ENCODE results near the gene LRRC28.
A peak's percentile ranks its signal among the peaks of the same experiment; 100 is the strongest.
"Not testable (repeated sequence)": the region's sequence is repeated elsewhere in the genome, so short reads cannot be mapped to it uniquely, and the experiment has no call there.

Gene LRRC28
- 7.2 to 8.5 reads per million in 2 donors for total RNA-seq

DNA sequence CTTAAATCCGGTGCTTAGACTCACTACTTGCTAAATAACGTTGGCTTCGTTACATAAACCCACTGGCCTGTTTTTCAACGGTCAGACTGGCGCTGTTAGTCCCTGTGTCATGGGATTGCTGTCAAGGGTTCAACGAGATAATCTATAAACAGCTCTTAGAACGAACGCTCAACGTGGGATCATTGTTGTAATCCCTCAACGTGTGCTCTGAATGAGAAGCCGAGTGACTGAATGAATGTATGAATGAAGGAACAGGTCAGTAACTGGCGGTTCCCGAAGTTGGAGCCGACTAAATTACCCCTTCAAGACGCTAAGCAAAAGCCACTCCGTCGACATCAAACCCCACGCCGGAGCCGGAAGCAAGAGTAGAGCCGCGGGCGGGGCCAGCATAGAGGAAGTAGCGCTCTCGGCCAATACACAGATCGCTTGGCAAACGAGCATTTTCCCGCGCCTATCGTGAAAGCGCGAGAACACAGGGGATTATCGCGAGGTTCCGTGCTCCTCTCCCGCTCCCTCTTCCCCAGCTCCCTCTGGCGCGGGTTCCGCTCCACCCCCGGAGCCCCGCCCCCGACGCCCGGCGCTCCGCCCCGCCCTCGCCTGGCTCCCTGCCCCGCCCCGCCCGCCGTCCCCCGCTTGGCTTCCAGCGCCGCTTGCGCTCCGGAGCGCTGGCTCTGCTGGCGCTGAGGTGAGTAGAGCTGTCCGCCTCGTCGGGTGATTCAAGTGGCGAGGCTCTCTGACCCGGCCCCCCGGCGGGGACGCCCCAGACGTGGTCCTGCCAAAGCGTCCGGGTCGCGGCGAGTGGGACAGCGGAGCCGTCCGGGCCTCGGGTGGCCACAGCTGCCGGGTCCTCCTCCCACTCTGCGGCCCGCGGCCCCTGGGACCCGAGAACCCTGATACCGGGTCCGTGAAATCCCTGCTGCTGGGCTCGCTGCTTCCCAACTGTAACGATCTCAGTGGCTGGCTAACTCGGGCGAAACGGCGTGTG is at the start of gene LRRC28:
LRRC28 (plus strand) TSS at position 625 of the 985 bp plus-strand sequence. CDS start 4,477 bp downstream, outside the sequence.
- peak; percentile 87 for DNase-seq

DNA sequence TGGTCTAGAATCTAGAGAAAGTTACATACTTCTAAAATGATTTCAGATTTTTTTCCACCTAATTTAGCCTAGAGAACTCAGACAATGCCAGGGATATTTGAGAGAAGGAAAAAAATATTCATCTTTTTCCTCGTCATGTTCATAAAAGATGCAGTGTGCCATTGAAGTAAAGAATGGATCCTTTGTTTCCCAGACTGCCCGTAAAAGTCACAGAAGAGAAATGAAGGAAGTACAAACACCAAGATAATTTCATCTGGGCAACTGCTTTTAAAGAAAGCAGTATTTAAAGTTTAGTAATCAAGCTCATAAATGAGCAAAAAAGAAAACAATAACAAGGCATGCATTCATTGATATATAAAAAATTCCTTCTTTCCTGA is 49.1 kb upstream of the LRRC28 start:
- no peak for DNase-seq

DNA sequence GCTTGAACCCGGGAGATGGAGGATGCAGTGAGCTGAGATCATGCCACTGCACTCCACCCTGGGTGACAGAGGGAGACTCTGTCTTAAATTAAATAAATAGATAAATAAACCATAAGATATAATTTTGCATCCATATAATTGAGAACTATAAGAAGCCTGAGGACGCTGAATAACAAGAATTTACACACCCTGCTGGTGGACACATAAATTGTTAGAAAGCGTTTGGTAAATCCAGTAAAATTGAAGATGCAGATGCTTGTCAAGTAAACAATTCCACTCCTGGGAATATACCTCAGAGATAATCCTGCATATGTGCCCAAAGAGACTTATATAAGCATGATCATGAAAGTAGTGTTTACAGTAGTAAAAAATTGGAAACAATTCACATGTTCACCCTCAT is 43.6 kb upstream of the LRRC28 start:
- no peak for DNase-seq

DNA sequence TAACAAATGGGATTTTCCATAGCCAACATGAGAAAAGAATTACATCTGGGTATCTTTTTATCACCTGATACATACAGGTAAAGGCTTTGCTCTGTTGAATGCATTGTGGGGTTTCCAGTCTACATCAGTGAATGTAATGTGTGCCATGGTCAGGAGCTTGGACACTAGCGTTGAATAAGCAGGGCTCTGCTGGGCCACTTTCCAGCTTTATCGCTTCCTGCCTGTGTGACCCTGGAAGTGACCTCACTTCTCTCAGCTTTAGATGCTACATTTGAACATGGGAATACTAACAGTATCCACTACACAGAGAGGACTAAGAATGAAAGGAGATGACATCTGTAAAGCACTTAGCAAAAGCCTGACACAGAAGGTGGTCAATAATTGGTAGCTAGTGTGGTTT is 42.0 kb upstream of the LRRC28 start:
- DNase-seq, result no peak

DNA sequence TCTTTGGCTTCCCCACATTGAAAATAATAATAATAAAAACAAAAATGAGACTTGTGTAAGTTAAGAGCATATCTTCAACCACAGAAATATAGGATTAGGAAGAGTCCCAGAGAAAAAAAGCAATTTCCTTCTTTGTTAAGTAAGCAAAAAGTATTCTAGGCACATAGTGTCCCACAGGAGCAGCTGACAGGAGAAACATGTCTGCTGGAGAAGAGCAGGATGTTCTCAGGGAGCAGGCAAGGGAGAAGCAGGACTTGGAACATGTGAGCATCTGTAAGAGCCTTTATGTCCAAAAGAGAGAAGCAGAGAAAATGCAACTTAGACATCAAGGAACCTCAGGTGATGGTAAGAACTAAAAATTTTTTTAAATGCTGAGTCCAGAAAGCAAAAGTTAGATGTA is 40.9 kb upstream of the LRRC28 start:
- DNase-seq, result no peak

DNA sequence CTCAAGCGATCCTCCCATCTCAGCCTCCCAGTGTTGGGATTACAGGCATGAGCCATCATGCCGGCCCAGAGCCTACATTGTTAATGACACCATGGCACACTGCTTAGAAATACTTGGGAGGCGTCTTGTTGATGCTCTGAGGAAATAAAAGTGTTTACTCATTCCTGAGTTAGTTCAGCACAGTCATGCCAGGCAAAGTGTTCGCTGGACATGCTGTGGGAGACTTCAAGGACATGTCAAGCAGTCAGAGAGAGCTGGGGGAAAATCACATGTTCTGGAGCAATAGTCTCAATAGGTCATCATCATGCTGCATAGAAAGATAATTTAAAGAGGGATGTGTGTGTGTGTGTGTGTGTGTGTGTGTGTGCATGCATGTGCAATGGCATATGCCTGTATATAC is 39.4 kb upstream of the LRRC28 start:
- no peak for DNase-seq

DNA sequence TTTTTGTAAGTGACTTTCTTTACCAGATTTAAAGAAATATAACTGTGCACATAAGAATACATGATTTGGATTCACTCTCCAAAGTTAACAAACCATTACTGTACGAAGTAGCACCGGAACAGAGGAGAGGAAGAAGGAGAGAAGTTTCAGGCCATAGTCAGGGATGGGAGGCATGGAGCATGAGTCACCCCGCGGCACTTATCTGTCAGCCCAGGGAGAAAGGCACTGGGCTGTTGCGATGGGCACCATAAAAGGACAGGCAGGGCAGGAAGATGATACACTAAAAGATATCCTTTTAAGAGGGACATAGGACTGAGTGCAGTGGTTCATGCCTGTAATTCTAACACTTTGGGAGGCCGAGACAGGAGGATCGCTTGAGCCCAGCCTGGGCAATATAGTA is 38.9 kb upstream of the LRRC28 start:
- DNase-seq, result no peak

DNA sequence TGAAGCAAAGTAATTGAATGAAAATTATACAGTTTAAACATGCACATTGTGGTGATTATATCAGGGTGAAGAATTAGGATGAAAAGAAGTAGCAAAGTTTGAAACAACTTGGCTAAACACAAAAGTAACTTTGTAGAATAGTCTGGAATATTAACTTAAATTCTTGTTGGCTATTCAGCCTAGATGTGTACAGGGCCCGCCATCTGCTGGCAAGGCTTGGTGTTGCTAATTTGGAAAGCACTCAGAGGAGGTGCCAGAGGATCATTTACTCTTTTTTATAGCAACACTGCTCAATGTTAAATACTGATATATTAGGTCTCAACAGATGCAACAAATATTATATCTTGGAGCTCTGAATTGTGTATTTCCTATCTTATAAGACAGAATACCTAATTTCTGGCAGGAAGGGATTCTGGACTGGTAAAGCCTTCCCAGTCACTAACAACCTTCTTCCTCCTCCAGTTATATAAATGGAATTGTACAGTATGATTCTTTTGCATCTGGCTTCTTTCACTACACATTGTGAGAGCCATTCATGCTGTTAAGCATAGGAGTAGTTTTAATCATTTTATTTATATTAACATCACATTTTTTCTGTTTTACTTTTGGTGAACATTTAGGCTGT is 38.0 kb upstream of the LRRC28 start:
- DNase-seq, result peak; percentile 42

DNA sequence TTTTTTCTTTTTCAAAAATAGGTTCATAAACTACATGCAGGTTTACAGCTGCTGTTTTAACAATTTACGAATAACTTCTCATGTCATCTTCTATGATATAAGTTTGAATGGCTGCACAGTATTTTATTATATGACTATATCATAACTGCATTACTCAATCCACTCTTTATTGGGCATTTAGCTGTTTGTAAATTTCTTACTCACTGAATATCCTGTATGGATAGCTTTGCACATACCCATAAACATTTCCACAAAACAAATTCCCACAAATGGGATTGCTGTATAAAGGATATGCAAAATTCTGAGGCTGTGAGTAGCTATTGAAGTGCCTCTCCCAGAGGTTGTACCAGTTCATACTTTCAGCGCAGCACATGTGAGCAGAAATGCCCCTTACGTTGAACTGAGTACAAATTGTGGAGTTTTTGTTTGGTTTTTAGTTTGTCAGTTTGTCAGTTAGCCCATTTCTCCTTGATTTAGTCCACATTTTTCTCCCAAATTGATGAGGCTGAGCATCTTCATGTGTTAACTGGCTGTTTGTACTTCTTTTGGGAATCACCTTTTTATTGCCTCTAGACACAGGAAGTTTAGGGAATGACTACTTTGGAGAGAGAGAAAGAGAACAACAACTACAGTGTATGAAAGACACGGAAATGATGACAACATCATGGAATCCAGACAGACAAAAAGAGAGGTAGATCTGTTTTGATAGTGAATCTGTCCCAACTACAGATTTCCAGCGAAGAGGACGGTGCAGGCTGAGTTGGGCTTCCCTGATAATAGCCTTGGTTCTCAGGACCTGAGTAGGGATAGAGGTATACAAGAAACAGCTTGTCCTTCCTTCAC is 26.7 kb upstream of the LRRC28 start:
- DNase-seq, result no peak

DNA sequence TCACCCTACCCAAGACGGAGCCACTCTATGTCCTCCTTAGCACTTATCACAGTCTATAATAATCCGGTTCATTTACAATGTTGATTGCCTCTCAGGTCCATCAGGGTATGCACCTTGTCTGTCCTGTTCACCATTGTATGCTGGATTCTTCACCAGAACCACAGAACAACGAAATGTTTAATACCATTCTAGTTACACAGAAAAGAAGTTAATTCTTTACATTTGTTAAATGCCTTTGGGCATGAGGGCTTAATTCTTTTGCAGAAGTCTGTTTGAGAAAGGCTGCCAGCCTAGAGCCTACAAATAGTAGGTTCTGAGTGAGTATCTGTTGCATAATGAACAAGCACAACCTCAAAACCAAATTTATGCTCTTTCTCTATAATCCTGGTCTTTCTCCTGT is 24.5 kb upstream of the LRRC28 start:
- no peak for DNase-seq

DNA sequence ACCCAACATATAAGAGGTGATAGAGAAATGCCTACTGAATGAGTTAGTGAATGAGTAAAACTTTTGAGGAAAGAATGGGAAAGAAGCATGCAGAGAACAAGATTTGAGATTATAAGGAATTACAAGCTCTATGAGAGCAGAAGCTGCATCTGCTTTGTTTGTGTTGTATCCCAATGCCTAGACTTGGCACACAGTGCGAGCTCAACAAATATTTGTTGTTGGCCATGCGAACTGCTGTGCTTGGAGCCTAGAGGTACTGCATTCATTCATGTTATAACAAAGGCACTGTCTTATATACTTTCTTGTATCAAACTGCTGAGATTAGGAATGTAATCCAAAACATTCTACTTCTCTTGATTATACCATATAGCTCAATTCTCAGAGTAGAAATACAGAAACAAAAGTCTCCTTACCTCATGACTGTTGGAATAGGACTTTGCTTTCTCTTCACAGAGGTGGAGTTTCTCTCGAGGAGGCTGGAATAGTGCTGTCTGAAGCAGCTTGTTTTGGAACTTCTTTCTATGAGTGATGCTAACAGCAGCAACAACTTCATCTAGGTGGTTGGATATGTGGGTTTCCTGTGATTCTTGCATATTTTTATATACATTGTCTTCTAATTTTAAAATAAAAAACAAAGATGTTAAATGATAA is 23.0 kb upstream of the LRRC28 start:
- no peak for DNase-seq

DNA sequence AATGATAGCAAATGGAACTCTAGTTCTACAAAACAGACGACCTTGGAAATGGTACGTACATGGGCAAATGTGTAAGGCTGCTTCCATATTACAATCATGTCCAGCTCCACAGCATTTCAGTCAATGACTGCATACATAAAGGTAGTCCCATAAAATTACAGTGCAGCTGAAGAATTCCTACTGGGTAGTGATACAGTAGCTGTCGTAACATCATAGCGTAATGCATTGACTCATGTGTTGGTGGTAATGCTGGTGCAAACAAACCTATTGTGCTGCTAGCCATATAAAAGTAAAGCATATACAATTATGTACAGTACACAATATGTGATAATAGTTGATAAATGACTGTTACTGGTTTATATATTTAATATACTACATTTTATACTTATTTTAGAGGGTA is 20.4 kb upstream of the LRRC28 start:
- no peak for DNase-seq

DNA sequence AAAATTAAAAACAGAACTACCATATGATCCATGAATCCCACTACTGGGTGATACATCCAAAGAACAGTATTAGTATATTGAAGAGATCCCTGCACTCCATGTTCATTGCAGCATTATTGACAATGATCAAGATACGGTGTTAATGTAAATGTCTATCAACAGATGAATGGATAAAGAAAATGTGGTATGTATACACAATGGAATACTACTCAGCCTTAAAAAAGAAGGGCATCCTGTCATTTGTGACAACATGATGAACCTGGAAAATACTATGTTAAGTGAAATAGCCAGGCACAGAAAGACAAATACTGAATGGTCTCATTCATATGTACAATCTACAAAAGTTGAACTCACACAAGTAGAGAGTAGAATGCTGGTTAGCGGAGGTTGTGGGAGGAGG is 18.5 kb upstream of the LRRC28 start:
- no peak for DNase-seq

DNA sequence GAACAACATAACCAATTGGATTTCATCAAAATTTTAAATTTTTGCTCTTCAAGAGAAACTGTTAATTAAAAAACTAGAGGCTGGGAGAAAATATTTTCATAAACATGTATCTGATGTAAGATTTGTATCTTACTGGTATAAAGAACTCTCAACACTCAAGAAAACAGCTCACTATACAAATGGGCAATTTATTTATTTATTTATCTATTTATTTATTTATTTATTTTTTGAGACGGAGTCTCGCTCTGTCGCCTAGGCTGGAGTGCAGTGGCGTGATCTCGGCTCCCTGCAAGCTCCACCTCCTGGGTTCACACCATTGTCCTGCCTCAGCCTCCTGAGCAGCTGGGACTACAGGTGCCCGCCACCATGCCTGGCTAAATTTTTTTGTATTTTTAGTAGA is 17.1 kb upstream of the LRRC28 start:
- not testable (repeated sequence) for DNase-seq

DNA sequence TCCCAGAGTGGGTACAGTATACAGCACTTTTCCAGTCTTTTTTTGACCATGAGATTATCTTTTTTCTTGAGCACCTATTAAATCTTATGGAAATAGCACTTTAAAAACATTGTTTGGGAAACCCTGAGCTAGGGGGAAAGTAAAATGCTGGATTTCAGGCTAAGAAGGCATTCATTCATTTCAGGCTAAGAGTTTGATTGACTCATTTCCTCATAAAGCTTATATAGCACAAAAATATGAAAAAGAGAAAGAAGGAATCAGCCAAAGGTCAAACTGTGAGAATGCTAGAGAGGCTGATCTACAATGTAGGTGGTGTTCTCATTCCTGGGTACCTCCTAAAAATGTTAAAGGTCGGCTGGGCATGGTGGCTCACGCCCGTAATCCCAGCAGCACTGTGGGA is 12.4 kb upstream of the LRRC28 start:
- DNase-seq, result no peak

DNA sequence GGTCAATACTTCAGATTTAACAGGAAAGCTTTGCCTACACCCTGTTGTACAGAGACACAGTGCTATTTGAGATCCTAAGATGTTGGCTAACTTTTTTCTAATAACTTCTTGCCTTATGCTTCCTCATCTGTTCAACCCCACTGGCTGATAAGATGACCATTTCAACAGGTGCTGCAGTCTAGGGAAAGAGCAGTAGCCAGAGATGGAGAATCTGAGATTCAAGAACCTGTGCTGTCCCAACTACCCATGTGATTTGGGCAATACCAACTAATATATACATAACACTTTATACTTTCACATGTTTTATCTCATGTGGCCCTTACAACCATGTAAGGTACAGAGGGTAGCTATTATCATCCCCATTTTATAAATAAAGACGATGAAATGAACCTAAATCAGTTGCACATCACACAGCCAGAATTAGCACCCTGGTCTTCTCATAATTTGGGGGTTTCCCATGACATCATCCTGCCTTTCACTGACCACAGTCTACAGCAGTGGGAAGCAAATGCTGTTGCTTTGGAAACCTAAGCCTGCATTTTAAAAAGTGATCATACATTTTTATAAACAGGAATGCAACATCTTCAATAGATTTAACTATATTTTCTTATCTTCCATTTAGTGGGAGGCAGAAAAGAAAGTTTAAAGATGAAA is 11.6 kb upstream of the LRRC28 start:
- no peak for DNase-seq

DNA sequence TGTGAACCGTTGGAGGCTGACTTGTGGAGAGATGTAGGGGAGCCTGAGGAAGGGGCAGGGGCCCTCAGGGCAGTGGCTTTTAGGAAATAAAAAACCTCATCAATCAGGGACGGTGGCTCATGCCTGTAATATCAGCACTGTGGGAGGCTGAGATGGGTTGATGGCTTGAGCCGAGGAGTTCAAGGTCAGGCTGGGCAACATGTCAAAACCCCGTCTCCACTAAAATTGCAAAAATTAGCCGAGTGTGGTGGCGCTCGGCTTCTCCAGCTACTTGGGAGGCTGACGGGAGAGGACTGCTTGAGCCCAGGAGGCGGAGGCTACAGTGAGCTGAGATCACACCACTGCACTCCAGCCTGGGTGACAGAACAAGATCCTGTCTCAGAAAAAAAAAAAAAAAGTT is 9.5 kb upstream of the LRRC28 start:
- no peak for DNase-seq

DNA sequence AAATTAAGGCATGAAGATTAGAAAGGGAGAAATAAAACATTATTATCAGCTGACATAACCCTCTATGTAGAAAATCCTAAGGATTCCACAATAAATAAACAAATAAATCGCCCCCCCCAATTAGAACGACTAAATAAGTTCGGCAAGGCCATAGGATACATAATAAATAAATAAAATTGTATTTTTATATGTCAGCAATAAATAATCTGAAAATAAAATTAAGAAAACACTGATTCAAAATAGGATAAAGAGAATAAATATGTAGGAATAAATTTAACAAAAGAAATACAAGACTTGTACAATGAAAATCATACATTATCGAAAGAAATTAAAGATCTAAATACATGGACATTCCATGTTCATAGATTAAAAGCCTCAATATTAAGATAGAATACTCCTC is 7.0 kb upstream of the LRRC28 start:
- DNase-seq, result no peak

DNA sequence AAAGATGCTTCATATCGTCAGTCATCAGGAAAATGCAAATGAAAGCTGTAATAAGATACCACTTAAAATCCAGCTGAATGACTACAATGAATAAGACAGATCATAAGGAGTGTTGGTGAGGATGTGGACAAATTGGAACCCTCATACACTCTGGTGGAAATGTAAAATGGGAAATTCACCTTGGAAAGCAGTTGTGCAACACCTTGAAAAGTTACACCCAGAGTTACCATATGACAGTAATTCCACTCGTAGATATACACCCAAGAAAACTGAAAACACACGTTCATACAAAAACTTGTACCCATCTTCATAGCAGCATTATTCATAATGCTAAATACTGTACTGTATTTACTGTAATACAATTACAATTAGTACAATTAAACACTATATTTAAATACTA is 4.2 kb upstream of the LRRC28 start:
- no peak for DNase-seq

DNA sequence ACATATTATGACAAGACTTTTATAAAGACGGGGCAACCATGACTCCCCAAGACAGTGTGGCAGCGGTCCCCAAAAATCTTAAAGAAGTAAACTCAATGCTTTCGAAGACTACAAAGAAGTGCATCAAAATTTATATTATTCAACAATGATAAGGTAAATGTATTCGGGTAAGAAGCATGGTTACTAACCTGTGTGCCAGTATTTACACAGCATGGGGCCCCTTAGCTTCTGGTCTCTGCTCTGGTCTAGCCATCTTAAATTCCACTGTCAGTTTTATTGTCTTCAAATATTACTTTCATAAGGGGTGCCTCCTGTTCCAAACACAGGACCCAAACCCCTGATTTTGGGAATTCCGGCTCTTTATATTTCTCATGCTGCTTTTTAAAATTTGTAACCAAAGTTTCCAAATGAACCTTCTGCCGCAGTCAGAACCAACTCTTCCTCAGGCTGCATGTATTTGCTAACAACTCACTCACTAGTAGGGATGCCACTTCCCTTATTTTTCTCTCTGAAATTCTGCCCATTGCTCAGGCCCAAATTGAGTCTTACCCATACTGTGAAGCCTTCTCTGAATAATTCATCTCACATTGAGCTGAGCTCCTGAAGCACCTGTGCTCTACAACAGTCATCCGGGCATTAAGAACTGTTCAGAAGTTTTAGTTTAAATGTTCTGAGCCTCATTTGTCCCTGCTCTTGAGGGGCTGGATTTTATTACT is 3.1 kb upstream of the LRRC28 start:
- no peak for DNase-seq

DNA sequence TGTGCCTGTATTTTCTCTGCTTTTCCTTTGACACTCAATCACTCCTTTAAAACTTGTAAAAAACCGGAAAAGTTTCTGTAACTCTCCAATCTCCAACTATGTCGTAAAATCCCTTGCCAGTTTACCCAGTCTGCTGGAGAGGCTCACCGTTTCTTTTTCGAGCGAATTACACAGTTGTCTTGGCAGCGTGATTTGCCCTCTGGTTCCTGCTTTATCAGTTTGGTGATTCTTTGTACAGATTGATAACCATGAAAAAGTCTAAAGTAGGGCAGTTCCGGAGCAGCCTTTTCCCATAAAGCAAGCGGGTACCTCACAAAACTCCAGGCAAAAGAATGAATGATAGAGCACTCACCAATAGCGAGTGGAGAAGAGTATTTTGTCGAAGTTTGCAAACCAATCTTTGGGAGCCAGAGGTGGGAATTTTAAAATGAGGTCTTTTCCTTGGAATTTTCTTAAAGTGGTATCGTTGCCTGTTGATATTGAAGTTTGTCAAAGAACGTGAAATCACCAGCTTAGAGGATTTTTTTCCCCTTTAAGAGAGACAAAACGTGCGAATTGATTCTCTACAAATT is 1.9 kb upstream of the LRRC28 start, which contains the start of gene TTC23:
TTC23 (minus strand) TSS at position 312 of the 572 bp plus-strand sequence. CDS start 20,869 bp downstream, outside the sequence.
- DNase-seq, result no peak

All from T-helper 9 cell (primary cell).